Endothelial cell of hepatic sinusoid (primary cell): Measurements from ENCODE around the gene AMPD1.

Source experiments
- in situ Hi-C: cut with HindIII; loops from 2 replicates; pipeline ENCODE4 v1.10.0; 2017; ENCODE audit warnings: low sequenced_read_pairs

AMPD1 gene

DNA sequence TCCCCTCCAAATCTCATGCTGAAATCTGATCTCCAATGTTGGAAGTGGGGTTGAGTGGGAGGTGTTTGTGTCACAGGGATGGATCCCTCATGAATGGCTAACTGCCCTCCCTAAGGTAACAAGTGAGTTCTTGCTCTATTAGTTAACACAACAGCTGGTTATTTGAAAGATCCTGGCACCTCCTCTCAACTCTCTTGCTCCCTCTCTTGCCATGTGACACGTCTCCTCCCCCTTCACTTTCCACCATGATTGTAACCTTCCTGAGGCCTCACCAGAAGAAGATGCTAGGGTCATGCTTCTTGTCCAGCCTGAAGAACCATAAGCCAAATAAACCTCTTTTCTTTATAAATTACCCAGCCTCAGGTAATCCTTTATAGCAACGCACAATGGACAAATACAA lies 54.0 kb downstream of the AMPD1 start:
- in situ Hi-C loops: no loop called here

DNA sequence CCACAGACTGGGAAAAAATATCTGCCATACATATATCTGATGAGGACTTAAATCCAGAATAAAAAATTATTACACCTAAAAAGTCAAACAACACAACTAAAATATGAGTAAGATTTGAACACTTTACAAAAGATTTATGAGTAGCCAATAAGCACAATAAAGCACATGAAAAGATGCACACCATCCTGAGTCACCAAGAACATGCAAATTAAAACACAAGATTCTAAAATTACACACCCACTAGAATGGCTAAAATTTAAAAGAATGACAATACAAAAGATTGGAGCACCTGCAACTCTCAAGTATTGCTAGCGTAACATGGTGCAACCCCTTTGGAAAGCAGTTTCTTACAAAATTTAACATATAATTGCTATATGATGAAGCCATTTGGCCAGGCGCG lies 56.4 kb downstream of the AMPD1 start:
- in situ Hi-C loops: no loop called here

DNA sequence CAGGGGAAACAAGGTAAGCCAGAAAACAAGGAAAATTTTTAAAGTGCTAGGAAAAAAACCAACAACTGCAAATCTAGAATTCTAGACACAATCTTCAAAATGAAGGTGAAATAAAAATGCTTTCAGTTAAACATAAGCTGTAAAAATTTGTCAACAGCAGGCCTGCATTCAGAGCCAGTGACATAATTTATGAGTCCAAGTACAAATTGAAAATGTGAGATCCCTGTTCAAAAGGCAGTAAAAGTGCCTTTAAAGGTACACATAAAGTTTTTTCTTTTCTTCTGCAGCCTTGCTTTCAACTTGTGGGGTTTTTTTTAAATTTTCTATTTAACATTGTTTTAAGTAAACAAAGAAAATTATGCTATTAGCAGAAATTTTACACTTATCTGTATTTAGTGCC lies 62.9 kb downstream of the AMPD1 start:
- in situ Hi-C loops: no loop called here

DNA sequence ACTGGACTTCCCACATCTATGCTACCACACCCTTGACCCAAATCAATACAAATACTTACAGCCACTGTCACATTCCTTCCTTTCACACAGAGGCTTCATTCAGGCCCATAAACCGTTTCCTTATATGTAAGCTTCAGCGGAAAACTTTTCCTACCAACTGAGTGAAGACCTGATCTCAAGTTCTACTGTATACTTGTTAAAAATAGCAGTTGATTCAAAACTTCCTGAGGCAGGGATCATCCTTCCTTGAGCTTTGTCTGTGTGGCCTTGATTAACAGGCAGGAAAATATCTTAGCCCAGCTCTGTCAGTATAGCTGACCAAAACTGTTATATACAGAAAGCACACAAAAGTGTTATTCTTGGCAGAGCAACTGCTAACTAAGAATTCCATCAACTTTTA lies 68.2 kb downstream of the AMPD1 start:
- in situ Hi-C loops: no loop called here

DNA sequence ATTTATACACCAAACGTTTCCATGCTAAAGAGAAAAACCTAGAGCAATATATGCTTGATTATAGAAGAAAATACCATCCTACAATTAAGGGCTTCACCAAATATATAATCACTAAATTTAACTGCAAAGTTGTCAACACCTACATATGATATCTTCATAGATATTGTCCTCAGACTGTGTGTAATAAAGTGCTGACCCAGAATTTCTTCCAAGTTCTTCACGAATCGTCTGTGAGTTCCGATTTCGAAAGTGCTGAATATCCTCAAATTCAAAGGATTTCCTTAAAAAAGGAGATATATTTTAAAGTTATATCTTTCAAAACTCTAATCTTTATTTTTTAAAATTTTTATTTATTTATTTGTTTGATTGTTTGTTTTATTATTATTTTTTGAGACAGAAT lies 72.0 kb downstream of the AMPD1 start:
- in situ Hi-C loops: no loop called here
